Neural crest cell (in vitro differentiated cells): ENCODE data around the gene DENND4C. TPM values are rescaled to one million over a fixed set of nuclear protein-coding genes. Genes with fewer than 3 reads are reported as not detected.
"Not testable (repeated sequence)": the region's sequence is repeated elsewhere in the genome, so short reads cannot be mapped to it uniquely, and the experiment has no call there.

Experiments used
- DNase-seq: peaks from one replicate; pipeline ENCODE4 v3.0.0; 2021; ENCODE audit warnings: low read depth, mixed read lengths, low spot score
- H3K27ac Mint-ChIP-seq: one replicate; pipeline ENCODE4 v1.8.0; 2021; ENCODE audit warnings: mild to moderate bottlenecking, mixed read lengths; ENCODE audit not compliant: unreplicated experiment
- H3K27me3 Mint-ChIP-seq: 2 replicates; pipeline ENCODE4 v1.8.0; 2021; ENCODE audit warnings: low read depth, mild to moderate bottlenecking, mixed read lengths
- H3K36me3 Mint-ChIP-seq: 2 replicates; pipeline ENCODE4 v1.8.0; 2021; ENCODE audit warnings: low read depth, mild to moderate bottlenecking, mixed read lengths
- H3K4me1 Mint-ChIP-seq: 2 replicates; pipeline ENCODE4 v1.8.0; 2021; ENCODE audit warnings: mixed read lengths
- H3K4me3 Mint-ChIP-seq: one replicate; pipeline ENCODE4 v1.8.0; 2021; ENCODE audit warnings: mild to moderate bottlenecking, mixed read lengths
- H3K9me3 Mint-ChIP-seq: 2 replicates; pipeline ENCODE4 v1.8.0; 2021; ENCODE audit warnings: mixed read lengths
- CTCF ChIP-seq: fragments of 200-600 bp; sonication (generic); conservative IDR thresholded peaks from 2 replicates; pipeline ENCODE4 v1.5.0; 2021; ENCODE audit warnings: antibody characterized with exemption, mild to moderate bottlenecking
- total RNA-seq: library from RNA; stranded (reverse); gene quantifications from 2 replicates; pipeline ENCODE4 v1.2.1, GENCODE V29; 2021

Gene DENND4C
- total RNA-seq, 1 donor from 2014 or later: 26.4 TPM

DNA sequence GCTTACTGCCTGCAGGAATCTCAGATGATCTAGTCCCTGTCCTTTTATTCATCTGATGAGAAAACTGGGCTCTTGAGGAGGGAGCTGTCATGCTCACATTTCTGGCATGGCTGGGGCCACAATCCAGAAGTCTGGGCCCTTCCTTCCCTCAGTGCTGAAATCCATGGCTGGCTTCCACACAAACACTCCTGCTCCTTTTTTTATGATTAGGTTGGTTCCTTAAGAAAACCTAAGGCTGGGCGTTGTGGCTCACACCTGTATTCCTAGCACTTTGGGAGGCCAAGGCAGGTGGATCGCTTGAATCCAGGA is 179.7 kb downstream of the DENND4C start:
- H3K27me3 Mint-ChIP-seq: peaks cover 5% of the 10 kb centered on the region
- DNase-seq: no peak
- no peaks in the 10 kb centered on the region for H3K36me3 Mint-ChIP-seq
- H3K27ac Mint-ChIP-seq: no peak overlapping the region
- no peak for TF ChIP-seq CTCF
- peak overlapping the region; percentile 95 for H3K4me3 Mint-ChIP-seq
- no peaks in the 10 kb centered on the region for H3K9me3 Mint-ChIP-seq
- peaks cover 17% of the 10 kb centered on the region for H3K4me1 Mint-ChIP-seq

DNA sequence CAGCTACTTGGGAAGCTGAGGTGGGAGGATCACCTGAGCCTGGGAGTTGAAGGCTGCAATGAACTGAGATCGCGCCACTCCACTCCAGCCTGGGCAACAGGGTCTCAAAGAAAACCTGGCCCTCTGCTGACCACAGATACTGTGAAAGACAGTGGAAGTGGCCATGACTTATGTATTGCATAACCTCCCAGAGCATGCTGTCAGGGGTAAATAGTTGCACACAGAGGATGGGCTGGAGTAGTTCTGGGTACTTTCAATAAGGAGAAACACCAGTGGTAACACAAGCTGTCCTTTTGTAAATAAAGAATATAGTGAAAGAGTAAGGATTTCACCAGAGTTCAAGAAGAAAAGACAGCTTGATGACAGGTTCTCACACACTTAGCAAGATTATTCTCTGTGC is 180.1 kb downstream of the DENND4C start:
- Mint-ChIP-seq H3K9me3 (no peaks in the 10 kb centered on the region), H3K27me3 (peaks cover 5% of the 10 kb centered on the region), H3K27ac (no peak overlapping the region), H3K36me3 (no peaks in the 10 kb centered on the region), H3K4me1 (peaks cover 17% of the 10 kb centered on the region), H3K4me3 (peak overlapping the region; percentile 38)
- no peak for TF ChIP-seq CTCF
- no peak for DNase-seq

DNA sequence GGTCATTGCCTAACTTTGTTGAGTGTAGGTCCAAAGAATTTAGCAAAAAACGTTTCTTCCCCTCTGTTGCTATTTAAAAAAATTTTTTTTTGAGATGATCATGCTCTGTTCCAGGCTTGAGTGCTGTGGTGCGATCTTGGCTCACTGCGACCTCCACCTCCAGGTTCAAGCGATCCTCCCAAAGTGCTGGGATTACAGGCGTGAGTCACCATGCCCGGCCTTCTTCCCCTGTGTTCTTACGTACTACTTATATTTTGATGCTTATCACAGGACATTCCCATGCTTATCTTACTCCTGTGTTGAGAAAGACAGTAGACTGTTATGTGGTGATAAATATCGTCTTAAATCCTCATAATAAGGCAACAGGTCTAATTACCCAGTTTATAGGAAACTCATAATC is 180.8 kb downstream of the DENND4C start:
- peak overlapping the region; percentile 16 for H3K4me3 Mint-ChIP-seq
- DNase-seq: no peak
- H3K27ac Mint-ChIP-seq: no peak overlapping the region
- H3K4me1 Mint-ChIP-seq: peaks cover 17% of the 10 kb centered on the region
- no peaks in the 10 kb centered on the region for H3K9me3 Mint-ChIP-seq
- peaks cover 5% of the 10 kb centered on the region for H3K27me3 Mint-ChIP-seq
- no peaks in the 10 kb centered on the region for H3K36me3 Mint-ChIP-seq
- TF ChIP-seq CTCF: no peak

DNA sequence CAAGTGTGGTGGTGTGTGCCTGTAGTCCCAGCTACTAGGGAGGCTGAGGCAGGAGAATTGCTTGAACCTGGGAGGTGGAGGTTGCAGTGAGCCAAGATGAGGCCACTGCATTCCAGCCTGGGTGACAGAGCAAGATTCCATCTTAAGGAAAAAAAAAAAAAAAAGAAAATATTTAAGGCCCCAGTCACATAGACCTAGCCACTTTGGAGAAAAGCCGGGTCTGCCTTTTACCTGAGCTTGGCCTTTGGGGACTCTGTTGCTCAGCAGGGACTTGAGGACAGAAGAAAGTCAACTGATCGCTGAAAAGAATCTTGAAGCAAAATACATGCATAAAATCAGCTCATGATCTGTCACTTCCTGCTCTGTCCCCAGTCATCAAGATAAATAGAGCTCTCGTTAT is 183.0 kb downstream of the DENND4C start:
- H3K27me3 Mint-ChIP-seq, H3K4me3 Mint-ChIP-seq, H3K36me3 Mint-ChIP-seq, H3K27ac Mint-ChIP-seq, H3K9me3 Mint-ChIP-seq, DNase-seq: not testable (repeated sequence)
- H3K4me1 Mint-ChIP-seq: peaks cover 11% of the 10 kb centered on the region

- H3K4me1 Mint-ChIP-seq: no peaks in the 10 kb centered on the region
- no peak for TF ChIP-seq CTCF
- peaks cover 10% of the 10 kb centered on the region for H3K36me3 Mint-ChIP-seq
- no peak overlapping the region for H3K4me3 Mint-ChIP-seq
- DNase-seq: no peak
- no peaks in the 10 kb centered on the region for H3K27me3 Mint-ChIP-seq
- no peak overlapping the region for H3K27ac Mint-ChIP-seq
- H3K9me3 Mint-ChIP-seq: peaks cover 2% of the 10 kb centered on the region
Observed at GRCh38 chr9:19416143-19416542, 185.7 kb downstream of the DENND4C start.

DNA sequence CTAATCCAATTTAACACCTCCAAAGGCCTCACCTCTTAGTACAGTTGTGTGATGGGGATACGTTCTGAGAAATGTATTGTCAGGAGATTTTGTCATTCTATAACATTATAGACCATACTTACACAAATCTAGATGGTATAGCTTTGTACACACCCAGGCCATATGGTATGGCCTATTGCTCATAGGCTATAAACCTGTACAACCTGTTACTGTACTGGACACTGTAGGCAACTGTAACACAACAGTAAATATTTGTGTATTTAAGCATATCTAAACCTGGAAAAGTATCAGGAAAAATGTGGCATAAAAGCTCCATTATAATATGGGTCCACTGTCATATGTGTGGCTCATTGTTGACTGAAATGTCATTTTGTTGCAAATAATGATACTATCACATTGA is 190.4 kb downstream of the DENND4C start:
- no peak for DNase-seq
- peaks cover 2% of the 10 kb centered on the region for H3K9me3 Mint-ChIP-seq
- no peak overlapping the region for H3K27ac Mint-ChIP-seq
- no peak for TF ChIP-seq CTCF
- H3K4me1 Mint-ChIP-seq: no peaks in the 10 kb centered on the region
- no peaks in the 10 kb centered on the region for H3K27me3 Mint-ChIP-seq
- H3K4me3 Mint-ChIP-seq: no peak overlapping the region
- H3K36me3 Mint-ChIP-seq: peaks cover 10% of the 10 kb centered on the region

Other genes starting within 250 kb of the DENND4C start
- gene SAXO1, start 197.5 kb upstream of the DENND4C start, total RNA-seq: 0.14 TPM in 1 of 2 replicates, not detected in the other
- 57.5 and 59.3 TPM in 2 replicates for gene RRAGA, start 181.3 kb upstream of the DENND4C start, total RNA-seq
- gene HAUS6, start 127.8 kb upstream of the DENND4C start, total RNA-seq: 36.2 and 36.7 TPM in 2 replicates
- gene PLIN2, start 103.2 kb upstream of the DENND4C start, total RNA-seq: 76.5 and 81.0 TPM in 2 replicates
- 2,517 and 2,603 TPM in 2 replicates for gene RPS6, start 149.5 kb downstream of the DENND4C start, total RNA-seq
- 5.3 and 5.6 TPM in 2 replicates for gene ACER2, start 178.3 kb downstream of the DENND4C start, total RNA-seq